Panc1 (cell line): ENCODE results near the gene CALM1. TPM values are rescaled to one million over a fixed set of nuclear protein-coding genes. Genes with fewer than 3 reads are reported as not detected.

Experiments
- ATAC-seq: fragments of 200-7000 bp; cut with Tn5 transposase; 2 replicates; pipeline ENCODE4 v1.9.1; 2020; ENCODE audit warnings: mild to moderate bottlenecking, moderate library complexity
- BruUV-seq: library from RNA; stranded (reverse); fragments of 400-500 nt; replicated peaks from 2 replicates; lab custom pipeline; 2021; lab: Mats Ljungman, UMichigan
- CTCF ChIA-PET: fragments of 300-600 bp; sonication (Branson Sonifier 250); formaldehyde crosslinking; loops from one replicate; lab custom pipeline; 2022; ENCODE audit warnings: antibody characterized with exemption; lab: Charles Lee
- POLR2A ChIA-PET: fragments of 300-600 bp; sonication (Branson Sonifier 250); formaldehyde crosslinking; loops from one replicate; lab custom pipeline; 2022; ENCODE audit warnings: antibody characterized with exemption; lab: Charles Lee
- DNase-seq: peaks from one replicate; pipeline ENCODE4 v3.0.0-alpha.2; 2010; ENCODE audit warnings: low read depth, low spot score
- H3K27ac ChIP-seq: 2 replicates; pipeline ENCODE4 v1.5.1; 2011; ENCODE audit warnings: mild to moderate bottlenecking, low read length, inconsistent platforms
- H3K27me3 ChIP-seq: fragments of 200-500 bp; sonication (Bioruptor generic); 2 replicates; pipeline ENCODE4 v1.6.0; 2014; ENCODE audit warnings: low read length, inconsistent platforms; ENCODE audit not compliant: control insufficient read depth, insufficient read depth
- H3K36me3 ChIP-seq: fragments of 200-500 bp; sonication (Bioruptor generic); 2 replicates; pipeline ENCODE4 v1.5.1; 2014; ENCODE audit warnings: inconsistent platforms, mild to moderate bottlenecking, low read length, moderate library complexity; ENCODE audit not compliant: control insufficient read depth, insufficient read depth
- H3K4me1 ChIP-seq: 2 replicates; pipeline ENCODE4 v1.5.1; 2011; ENCODE audit warnings: inconsistent platforms, mild to moderate bottlenecking, low read length, moderate library complexity; ENCODE audit not compliant: control insufficient read depth, insufficient read depth
- H3K4me3 ChIP-seq, 2 experiments: 2 replicates each; pipeline ENCODE4 v1.5.1; 2011 to 2012; ENCODE audit warnings: low read depth in 2 of 2, low read length in 2 of 2, mild to moderate bottlenecking in 2 of 2, inconsistent platforms in 1 of 2, moderate library complexity in 1 of 2
- H3K9me3 ChIP-seq: fragments of 200-500 bp; sonication (Bioruptor generic); 2 replicates; pipeline ENCODE4 v1.5.1; 2014; ENCODE audit warnings: low read depth, mild to moderate bottlenecking, inconsistent platforms, low read length, moderate library complexity; ENCODE audit not compliant: control insufficient read depth, insufficient read depth
- CTCF ChIP-seq: fragments of 450-650 bp; IDR thresholded peaks from 2 replicates; pipeline ENCODE4 v1.5.1; 2017; ENCODE audit warnings: mild to moderate bottlenecking
- POLR2AphosphoS5 ChIP-seq: IDR thresholded peaks from 2 replicates; pipeline ENCODE4 v1.6.1; 2012; ENCODE audit warnings: mild to moderate bottlenecking, low read depth, low read length, moderate library complexity
- REST ChIP-seq, 2 experiments: IDR thresholded peaks; 2 replicates each; pipeline ENCODE4 v1.6.1; 2011 to 2012; ENCODE audit warnings: low read depth in 2 of 2, control low read depth in 1 of 2, low read length in 1 of 2, mild to moderate bottlenecking in 1 of 2, moderate library complexity in 1 of 2; ENCODE audit not compliant: insufficient read depth in 1 of 2
- SIN3A ChIP-seq: IDR thresholded peaks from 2 replicates; pipeline ENCODE4 v1.6.1; 2012; ENCODE audit warnings: low read depth, mild to moderate bottlenecking, low read length, moderate library complexity, borderline replicate concordance; ENCODE audit not compliant: insufficient read depth
- TCF7L2 ChIP-seq: IDR thresholded peaks from 2 replicates; pipeline ENCODE4 v1.6.1; 2011; ENCODE audit warnings: mild to moderate bottlenecking, low read depth, low read length, inconsistent platforms
- in situ Hi-C: cut with HindIII; loops from 2 replicates; pipeline ENCODE4 v1.10.0; 2016; ENCODE audit warnings: low sequenced_read_pairs, low pct_unique_long_range_greater_than_20kb
- intact Hi-C: fragments of 100-400 bp; cut with micrococcal nuclease; formaldehyde crosslinking; loops from one replicate; pipeline ENCODE4 v1.10.0; 2022; ENCODE audit not compliant: unreplicated experiment
- total RNA-seq: library from RNA; stranded (reverse); gene quantifications from one replicate; pipeline ENCODE4 v1.2.1, GENCODE V29; 2021; ENCODE audit not compliant: unreplicated experiment

The CALM1 gene
- total RNA-seq, 1 experiment from 2014 or later = 182 TPM

- in situ Hi-C loops = no loop called here
- POLR2A ChIA-PET = no interaction called here
- no TSS peak for BruUV-seq
- H3K9me3 ChIP-seq = no peaks in the 10 kb centered on the region
- no peak for ATAC-seq
- TF ChIP-seq CTCF (no peak), POLR2AphosphoS5 (no peak), REST (IDR thresholded peaks at IDR 0.05; ENCODE audit: insufficient read depth in 1 of 2, low read depth in 2 of 2, low read length in 1 of 2) (no peak)
- H3K4me3 ChIP-seq = no peak overlapping the region
- H3K27me3 ChIP-seq = no peaks in the 10 kb centered on the region
- H3K27ac ChIP-seq = no peak overlapping the region
- CTCF ChIA-PET = no interaction called here
- no peaks in the 10 kb centered on the region; the same call in 1 of the 2 replicates for H3K36me3 ChIP-seq
- DNase-seq = no peak
- intact Hi-C loops = no loop called here
- peaks cover 9% of the 10 kb centered on the region for H3K4me1 ChIP-seq
These were observed 9.5 kb upstream of the CALM1 start for GRCh38 chr14:90387206-90387760.

GRCh38 chr14:90388437-90388836, 8.4 kb upstream of the CALM1 start:
- BruUV-seq = no TSS peak
- CTCF ChIA-PET = no interaction called here
- no peak for TF ChIP-seq POLR2AphosphoS5
- no peak for TF ChIP-seq TCF7L2
- no peak for TF ChIP-seq CTCF
- no peak for TF ChIP-seq SIN3A
- no peak for TF ChIP-seq REST (IDR thresholded peaks at IDR 0.05; ENCODE audit: insufficient read depth in 1 of 2, low read depth in 2 of 2, low read length in 1 of 2)
- Histone ChIP-seq H3K27me3 (no peaks in the 10 kb centered on the region), H3K4me1 (peaks cover 8% of the 10 kb centered on the region; the same call in 1 of the 2 replicates), H3K4me3 (no peak overlapping the region), H3K36me3 (no peaks in the 10 kb centered on the region), H3K9me3 (no peaks in the 10 kb centered on the region), H3K27ac (no peak overlapping the region)
- intact Hi-C loops = no loop called here
- no peak for ATAC-seq
- POLR2A ChIA-PET = interaction anchor here (0.5 kb wide), 1 partner anchor 91 kb away, joined by 3 read pairs; no protein-coding TSS in a partner anchor
- DNase-seq = no peak
- in situ Hi-C loops = no loop called here
